GM19025 (cell line): ENCODE results near the gene RREB1.

ENCODE experiments used
- ATAC-seq: cut with Tn5 transposase; IDR thresholded peaks from one replicate; pipeline ENCODE4 v1.9.1; 2021; ENCODE audit warnings: mild to moderate bottlenecking, low read depth, moderate library complexity; ENCODE audit not compliant: unreplicated experiment

Gene RREB1

GRCh38 chr6:7124114-7124513 lies 16.4 kb downstream of the RREB1 start:
- ATAC-seq, result no peak

GRCh38 chr6:7124636-7125035 lies 16.9 kb downstream of the RREB1 start:
- no peak for ATAC-seq

GRCh38 chr6:7125290-7125689 lies 17.5 kb downstream of the RREB1 start:
- ATAC-seq, result no peak

GRCh38 chr6:7126754-7127153 lies 19.0 kb downstream of the RREB1 start:
- no peak for ATAC-seq

- no peak for ATAC-seq
These were observed 19.9 kb downstream of the RREB1 start for GRCh38 chr6:7127680-7128079.

GRCh38 chr6:7129360-7129759 lies 21.6 kb downstream of the RREB1 start:
- no peak for ATAC-seq

- ATAC-seq, result no peak
These were observed 22.2 kb downstream of the RREB1 start for GRCh38 chr6:7129784-7130569.

GRCh38 chr6:7131390-7131789 lies 23.6 kb downstream of the RREB1 start:
- ATAC-seq, result no peak

GRCh38 chr6:7132398-7133035 lies 24.8 kb downstream of the RREB1 start:
- ATAC-seq, result no peak

- ATAC-seq, result no peak
These were observed 27.4 kb downstream of the RREB1 start for GRCh38 chr6:7134999-7135745.

GRCh38 chr6:7135755-7136154 lies 28.0 kb downstream of the RREB1 start:
- ATAC-seq, result no peak

- ATAC-seq, result peak; percentile 37
These were observed 29.1 kb downstream of the RREB1 start for GRCh38 chr6:7136859-7137334.

- ATAC-seq, result peak; percentile 31
These were observed 29.7 kb downstream of the RREB1 start for GRCh38 chr6:7137335-7138045.

GRCh38 chr6:7138046-7138531 lies 30.3 kb downstream of the RREB1 start:
- ATAC-seq, result no peak

GRCh38 chr6:7138921-7139358 lies 31.2 kb downstream of the RREB1 start:
- ATAC-seq, result no peak

- no peak for ATAC-seq
These were observed 32.2 kb downstream of the RREB1 start for GRCh38 chr6:7139835-7140470.

GRCh38 chr6:7140631-7141378 lies 33.0 kb downstream of the RREB1 start:
- ATAC-seq, result peak; percentile 69

GRCh38 chr6:7142228-7142801 lies 34.6 kb downstream of the RREB1 start:
- ATAC-seq, result no peak

GRCh38 chr6:7142918-7143475 lies 35.2 kb downstream of the RREB1 start:
- ATAC-seq, result no peak
